CD14-positive monocyte (primary cell): Measurements from ENCODE around the gene PKMYT1. TPM values are rescaled to one million over a fixed set of nuclear protein-coding genes. Genes with fewer than 3 reads are reported as not detected.

Source experiments
- DNase-seq, 3 donors: peaks; one replicate each; pipeline ENCODE4 v3.0.0-alpha.2; 2011 to 2022
- H2AFZ ChIP-seq: 2 replicates; pipeline ENCODE4 v1.6.0; 2012; ENCODE audit warnings: mild to moderate bottlenecking, low read depth, low read length, inconsistent platforms; ENCODE audit not compliant: insufficient read depth, poor library complexity, severe bottlenecking
- H3K27ac ChIP-seq, 2 donors: 1 replicate in 1 of 2; 2 replicates in 1 of 2; pipeline ENCODE4 v1.5.1; 2012 to 2013; ENCODE audit warnings: low read length in 2 of 2, control low read depth in 1 of 2, inconsistent platforms in 1 of 2, low read depth in 1 of 2, mild to moderate bottlenecking in 1 of 2
- H3K27me3 ChIP-seq, 2 donors: one replicate each; pipeline versions ENCODE4 v1.6.0 to v1.6.1; 2011 to 2013; ENCODE audit warnings: low read length in 2 of 2; ENCODE audit not compliant: control insufficient read depth in 2 of 2, insufficient read depth in 2 of 2
- H3K36me3 ChIP-seq, 2 donors: replicated peaks in 1 of 2; 1 replicate in 1 of 2; 2 replicates in 1 of 2; pipeline versions ENCODE4 v1.5.1 to v1.6.1; 2012 to 2013; ENCODE audit warnings: low read length in 2 of 2, control low read depth in 1 of 2, inconsistent platforms in 1 of 2, mild to moderate bottlenecking in 1 of 2; ENCODE audit not compliant: insufficient read depth in 2 of 2, control insufficient read depth in 1 of 2
- H3K4me1 ChIP-seq, 2 donors: 1 replicate in 1 of 2; 2 replicates in 1 of 2; pipeline versions ENCODE4 v1.5.1 to v1.6.1; 2012 to 2013; ENCODE audit warnings: low read length in 2 of 2, control low read depth in 1 of 2, inconsistent platforms in 1 of 2, mild to moderate bottlenecking in 1 of 2, moderate library complexity in 1 of 2; ENCODE audit not compliant: insufficient read depth in 2 of 2, control insufficient read depth in 1 of 2
- H3K4me2 ChIP-seq: replicated peaks from 2 replicates; pipeline ENCODE3; 2012; ENCODE audit warnings: low read length, moderate library complexity, mild to moderate bottlenecking; ENCODE audit not compliant: poor library complexity, severe bottlenecking; ENCODE audit errors: extremely low read depth
- H3K4me3 ChIP-seq, 3 experiments: fragments of 200-600 bp in 1 of 3; sonication (generic) in 1 of 3; replicated peaks in 1 of 3; 1 replicate in 2 of 3; 2 replicates in 1 of 3; pipeline ENCODE4 v1.5.1; 2011 to 2013; ENCODE audit warnings: low read length in 3 of 3, mild to moderate bottlenecking in 3 of 3, control low read depth in 2 of 3, low read depth in 2 of 3, inconsistent platforms in 1 of 3, moderate library complexity in 1 of 3
- H3K79me2 ChIP-seq: 2 replicates; pipeline ENCODE4 v1.6.0; 2012; ENCODE audit warnings: mild to moderate bottlenecking, control low read depth, inconsistent platforms, low read length, moderate library complexity; ENCODE audit not compliant: insufficient read depth
- H3K9ac ChIP-seq: 2 replicates; pipeline ENCODE4 v1.6.0; 2017; ENCODE audit warnings: low read length, mild to moderate bottlenecking; ENCODE audit not compliant: insufficient read depth, poor library complexity, severe bottlenecking
- H3K9me3 ChIP-seq, 2 donors: replicated peaks in 1 of 2; 1 replicate in 1 of 2; 2 replicates in 1 of 2; pipeline versions ENCODE4 v1.5.1 to v1.6.1; 2012 to 2013; ENCODE audit warnings: low read length in 2 of 2, control low read depth in 1 of 2; ENCODE audit not compliant: control insufficient read depth in 1 of 2, insufficient read depth in 1 of 2
- H4K20me1 ChIP-seq: 2 replicates; pipeline ENCODE4 v1.6.0; 2012; ENCODE audit warnings: mild to moderate bottlenecking, low read length, control low read depth, moderate library complexity; ENCODE audit not compliant: insufficient read depth
- H3K27ac Mint-ChIP-seq, 7 donors: one replicate each; pipeline ENCODE4 v1.8.0; 2020; ENCODE audit warnings: mild to moderate bottlenecking in 7 of 7, mixed read lengths in 7 of 7, moderate library complexity in 6 of 7, inconsistent platforms in 2 of 7
- H3K27me3 Mint-ChIP-seq, 3 donors: one replicate each; pipeline ENCODE4 v1.8.0; 2021 to 2022; ENCODE audit warnings: low read depth in 3 of 3, mild to moderate bottlenecking in 3 of 3, mixed read lengths in 3 of 3, moderate library complexity in 3 of 3, inconsistent platforms in 1 of 3
- H3K36me3 Mint-ChIP-seq, 2 donors: one replicate each; pipeline ENCODE4 v1.8.0; 2020; ENCODE audit warnings: mixed read lengths in 2 of 2, inconsistent platforms in 1 of 2, mild to moderate bottlenecking in 1 of 2
- H3K4me1 Mint-ChIP-seq: one replicate; pipeline ENCODE4 v1.8.0; 2020; ENCODE audit warnings: mild to moderate bottlenecking, mixed read lengths
- H3K4me3 Mint-ChIP-seq, 2 donors: one replicate each; pipeline ENCODE4 v1.8.0; 2020; ENCODE audit warnings: mild to moderate bottlenecking in 2 of 2, mixed read lengths in 2 of 2, moderate library complexity in 1 of 2
- H3K9me3 Mint-ChIP-seq, 7 donors: one replicate each; pipeline ENCODE4 v1.8.0; 2020 to 2022; ENCODE audit warnings: mixed read lengths in 7 of 7, mild to moderate bottlenecking in 6 of 7, moderate library complexity in 6 of 7, inconsistent platforms in 2 of 7
- WGBS: methylation state at CpG from one replicate; pipeline ENCODE4 v1.1.5; 2013; ENCODE audit warnings: missing lambda C conversion rate; ENCODE audit not compliant: insufficient coverage; 5-methylcytosine and 5-hydroxymethylcytosine counted together
- intact Hi-C, 2 donors: fragments of 100-400 bp; cut with micrococcal nuclease; formaldehyde crosslinking; loops; one replicate each; pipeline versions ENCODE4 v1.15.0 to v1.15.1; 2023
- polyA plus RNA-seq, 3 donors: library from polyadenylated mRNA; depleted of rRNA in 1 of 3; unstranded in 2 of 3; stranded (reverse) in 1 of 3; fragments of 300-500 nt in 2 of 3; fragments of >200 nt in 1 of 3; fragmentation: Illumina TruSeq in 2 of 3; gene quantifications; 1 replicate in 2 of 3; 2 replicates in 1 of 3; pipeline ENCODE4 v1.2.3, GENCODE V29; 2012 to 2021
- TF ChIP-seq, protein P1 (sequence below): fragments of 200-600 bp; IDR thresholded peaks from one replicate; pipeline ENCODE4 v1.8.0; 2022; ENCODE audit warnings: antibody characterized with exemption, mild to moderate bottlenecking

The PKMYT1 gene
- polyA plus RNA-seq, 3 donors, result 0.39 to 3.2 (median 3.0) TPM

DNA sequence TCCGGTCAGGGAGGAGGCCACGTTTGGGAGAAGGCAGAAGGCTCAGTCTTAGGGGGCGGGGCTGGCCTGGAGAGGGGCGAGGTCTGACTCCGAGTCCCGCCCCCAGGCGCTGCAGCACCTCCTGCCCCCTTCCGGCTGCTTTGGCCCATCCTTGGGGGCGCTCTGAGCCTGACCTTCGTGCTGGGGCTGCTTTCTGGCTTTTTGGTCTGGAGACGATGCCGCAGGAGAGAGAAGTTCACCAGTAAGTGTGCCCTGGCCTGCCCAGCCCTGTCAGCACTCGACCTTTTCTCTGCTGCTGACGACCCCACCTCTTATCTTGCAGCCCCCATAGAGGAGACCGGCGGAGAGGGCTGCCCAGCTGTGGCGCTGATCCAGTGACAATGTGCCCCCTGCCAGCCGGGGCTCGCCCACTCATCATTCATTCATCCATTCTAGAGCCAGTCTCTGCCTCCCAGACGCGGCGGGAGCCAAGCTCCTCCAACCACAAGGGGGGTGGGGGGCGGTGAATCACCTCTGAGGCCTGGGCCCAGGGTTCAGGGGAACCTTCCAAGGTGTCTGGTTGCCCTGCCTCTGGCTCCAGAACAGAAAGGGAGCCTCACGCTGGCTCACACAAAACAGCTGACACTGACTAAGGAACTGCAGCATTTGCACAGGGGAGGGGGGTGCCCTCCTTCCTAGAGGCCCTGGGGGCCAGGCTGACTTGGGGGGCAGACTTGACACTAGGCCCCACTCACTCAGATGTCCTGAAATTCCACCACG is 41.4 kb upstream of the PKMYT1 start:
- intact Hi-C loops, result loop anchor here (2.0 to 10.0 kb wide), 5 partner anchors 15 to 1251 kb away; partner anchors contain the start of genes ELOB (in 1 of the 2), PAQR4 (in 1 of the 2) and TFAP4 (in 1 of the 2)
- H3K4me1 Mint-ChIP-seq, result peaks cover 55% of the 10 kb centered on the region
- 4% methylated on average over 21 of the region's 25 CpGs for WGBS

More for the DNA sequence above, 41.4 kb upstream of the PKMYT1 start:
- Histone ChIP-seq H3K4me1 (peaks cover 62 to 64% of the 10 kb centered on the region in 2 donors), H3K79me2 (no peaks in the 10 kb centered on the region), H3K9me3 (no peaks in the 10 kb centered on the region), H3K36me3 (peaks cover 12 to 13% of the 10 kb centered on the region in 2 donors), H3K27me3 (peaks cover 0 to 20% of the 10 kb centered on the region in 2 donors), H3K9ac (peak overlapping the region; percentile 59), H4K20me1 (peaks cover 56% of the 10 kb centered on the region), H3K4me2 (peak overlapping the region; percentile 99), H2AFZ (peak overlapping the region; percentile 48), H3K4me3 (peak overlapping the region; percentile 47 to 91 (median 60)), H3K27ac (peak overlapping the region; percentile 18 to 96)
- TF ChIP-seq, protein P1, sequence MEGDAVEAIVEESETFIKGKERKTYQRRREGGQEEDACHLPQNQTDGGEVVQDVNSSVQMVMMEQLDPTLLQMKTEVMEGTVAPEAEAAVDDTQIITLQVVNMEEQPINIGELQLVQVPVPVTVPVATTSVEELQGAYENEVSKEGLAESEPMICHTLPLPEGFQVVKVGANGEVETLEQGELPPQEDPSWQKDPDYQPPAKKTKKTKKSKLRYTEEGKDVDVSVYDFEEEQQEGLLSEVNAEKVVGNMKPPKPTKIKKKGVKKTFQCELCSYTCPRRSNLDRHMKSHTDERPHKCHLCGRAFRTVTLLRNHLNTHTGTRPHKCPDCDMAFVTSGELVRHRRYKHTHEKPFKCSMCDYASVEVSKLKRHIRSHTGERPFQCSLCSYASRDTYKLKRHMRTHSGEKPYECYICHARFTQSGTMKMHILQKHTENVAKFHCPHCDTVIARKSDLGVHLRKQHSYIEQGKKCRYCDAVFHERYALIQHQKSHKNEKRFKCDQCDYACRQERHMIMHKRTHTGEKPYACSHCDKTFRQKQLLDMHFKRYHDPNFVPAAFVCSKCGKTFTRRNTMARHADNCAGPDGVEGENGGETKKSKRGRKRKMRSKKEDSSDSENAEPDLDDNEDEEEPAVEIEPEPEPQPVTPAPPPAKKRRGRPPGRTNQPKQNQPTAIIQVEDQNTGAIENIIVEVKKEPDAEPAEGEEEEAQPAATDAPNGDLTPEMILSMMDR, result no peak
- peak; percentile 75 to 88 (median 83) for DNase-seq
- peaks cover 22 to 26% (median 22%) of the 10 kb centered on the region in 3 donors for H3K27me3 Mint-ChIP-seq
- peaks cover 11 to 14% of the 10 kb centered on the region in 2 donors for H3K36me3 Mint-ChIP-seq
- peaks cover 0 to 8% (median 0%) of the 10 kb centered on the region in 7 donors for H3K9me3 Mint-ChIP-seq
- peak overlapping the region; percentile 88 to 96 for H3K4me3 Mint-ChIP-seq
- peak overlapping the region; percentile 87 to 99 (median 95) for H3K27ac Mint-ChIP-seq
